ENCODE results near the gene DMBT1. TPM values are rescaled to one million over a fixed set of nuclear protein-coding genes. Genes with fewer than 3 reads are reported as not detected.
"Not testable (repeated sequence)": the region's sequence is repeated elsewhere in the genome, so short reads cannot be mapped to it uniquely, and the experiment has no call there.

DMBT1 gene
- total RNA-seq, 1 donor from 2014 or later: 43.1 TPM

DNA sequence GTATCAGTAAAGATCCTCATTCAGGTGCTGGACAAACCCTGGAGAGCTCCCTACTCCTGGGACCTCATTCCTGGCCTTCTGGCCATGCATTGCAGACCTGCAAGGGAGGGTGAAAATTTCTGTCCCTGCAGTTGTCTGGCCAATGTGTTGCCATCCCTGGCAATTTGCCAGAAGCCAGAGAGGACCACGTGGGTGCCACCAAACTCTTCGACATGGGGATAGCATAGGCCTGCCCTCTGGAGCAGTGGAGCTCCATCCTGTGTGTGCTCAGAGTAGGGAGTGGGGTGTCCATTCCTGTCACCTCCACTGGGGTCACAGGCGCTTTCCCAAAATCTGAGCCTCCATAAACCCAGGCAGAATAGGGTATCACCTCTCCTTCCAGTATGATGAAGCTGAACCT lies 31.2 kb downstream of the DMBT1 start:
- intact Hi-C loops (cut with DNase I): no loop called here
- H3K27ac ChIP-seq: no peak overlapping the region
- H3K9me3 ChIP-seq: no peaks in the 10 kb centered on the region
- no peak overlapping the region for H3K4me3 ChIP-seq
- DNase-seq (no peak), ATAC-seq (no peak)
- H3K27me3 ChIP-seq (ENCODE audit: low read depth): no peaks in the 10 kb centered on the region
- H3K4me1 ChIP-seq: no peaks in the 10 kb centered on the region
- H3K36me3 ChIP-seq: no peaks in the 10 kb centered on the region
- TF ChIP-seq, protein P1, sequence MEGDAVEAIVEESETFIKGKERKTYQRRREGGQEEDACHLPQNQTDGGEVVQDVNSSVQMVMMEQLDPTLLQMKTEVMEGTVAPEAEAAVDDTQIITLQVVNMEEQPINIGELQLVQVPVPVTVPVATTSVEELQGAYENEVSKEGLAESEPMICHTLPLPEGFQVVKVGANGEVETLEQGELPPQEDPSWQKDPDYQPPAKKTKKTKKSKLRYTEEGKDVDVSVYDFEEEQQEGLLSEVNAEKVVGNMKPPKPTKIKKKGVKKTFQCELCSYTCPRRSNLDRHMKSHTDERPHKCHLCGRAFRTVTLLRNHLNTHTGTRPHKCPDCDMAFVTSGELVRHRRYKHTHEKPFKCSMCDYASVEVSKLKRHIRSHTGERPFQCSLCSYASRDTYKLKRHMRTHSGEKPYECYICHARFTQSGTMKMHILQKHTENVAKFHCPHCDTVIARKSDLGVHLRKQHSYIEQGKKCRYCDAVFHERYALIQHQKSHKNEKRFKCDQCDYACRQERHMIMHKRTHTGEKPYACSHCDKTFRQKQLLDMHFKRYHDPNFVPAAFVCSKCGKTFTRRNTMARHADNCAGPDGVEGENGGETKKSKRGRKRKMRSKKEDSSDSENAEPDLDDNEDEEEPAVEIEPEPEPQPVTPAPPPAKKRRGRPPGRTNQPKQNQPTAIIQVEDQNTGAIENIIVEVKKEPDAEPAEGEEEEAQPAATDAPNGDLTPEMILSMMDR (IDR thresholded peaks at IDR 0.05): no peak

DNA sequence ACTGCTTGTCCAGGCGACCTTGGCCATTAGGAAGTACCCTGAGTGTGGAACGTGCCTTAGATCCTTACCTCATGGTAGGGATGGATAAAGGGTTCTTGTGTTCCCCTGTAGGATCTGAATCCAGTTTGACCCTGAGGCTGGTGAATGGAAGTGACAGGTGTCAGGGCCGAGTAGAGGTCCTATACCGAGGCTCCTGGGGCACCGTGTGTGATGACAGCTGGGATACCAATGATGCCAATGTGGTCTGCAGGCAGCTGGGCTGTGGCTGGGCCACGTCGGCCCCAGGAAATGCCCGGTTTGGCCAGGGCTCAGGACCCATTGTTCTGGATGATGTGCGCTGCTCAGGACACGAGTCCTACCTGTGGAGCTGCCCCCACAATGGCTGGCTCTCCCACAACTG lies 31.6 kb downstream of the DMBT1 start:
- TF ChIP-seq, protein P1 (IDR thresholded peaks at IDR 0.05): no peak
- no peaks in the 10 kb centered on the region for H3K4me1 ChIP-seq
- H3K36me3 ChIP-seq: no peaks in the 10 kb centered on the region
- H3K27ac ChIP-seq: no peak overlapping the region
- intact Hi-C loops (cut with DNase I): no loop called here
- no peaks in the 10 kb centered on the region for H3K9me3 ChIP-seq
- DNase-seq (no peak), ATAC-seq (no peak)
- H3K27me3 ChIP-seq (ENCODE audit: low read depth): no peaks in the 10 kb centered on the region
- H3K4me3 ChIP-seq: no peak overlapping the region

DNA sequence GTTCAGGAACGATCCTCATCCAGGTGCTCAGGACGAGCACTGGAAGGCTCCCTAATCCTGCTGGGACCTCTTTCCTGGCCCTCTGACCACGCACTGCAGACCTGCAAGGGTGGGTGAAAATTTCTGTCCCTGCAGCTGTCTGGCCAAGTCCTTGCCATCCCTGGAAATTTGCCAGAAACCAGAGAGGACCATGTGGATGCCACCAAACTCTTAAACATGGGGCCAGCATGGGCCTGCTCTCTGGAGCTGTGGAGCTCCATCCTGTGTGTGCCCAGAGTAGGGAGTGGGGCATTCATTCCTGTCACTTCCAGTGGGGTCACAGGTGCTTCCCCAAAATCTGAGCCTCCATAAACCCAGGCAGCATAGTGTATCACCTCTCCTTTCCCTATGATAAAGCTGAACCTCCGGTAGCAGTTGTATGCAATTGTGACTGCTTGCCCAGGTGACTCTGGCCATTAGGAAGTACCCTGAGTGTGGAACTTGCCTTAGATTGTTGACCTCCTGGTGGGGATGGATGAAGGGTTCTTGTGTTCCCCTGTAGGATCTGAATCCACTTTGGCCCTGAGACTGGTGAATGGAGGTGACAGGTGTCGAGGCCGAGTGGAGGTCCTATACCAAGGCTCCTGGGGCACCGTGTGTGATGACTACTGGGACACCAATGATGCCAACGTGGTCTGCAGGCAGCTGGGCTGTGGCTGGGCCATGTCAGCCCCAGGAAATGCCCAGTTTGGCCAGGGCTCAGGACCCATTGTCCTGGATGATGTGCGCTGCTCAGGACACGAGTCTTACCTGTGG lies 57.1 kb downstream of the DMBT1 start:
- H3K36me3 ChIP-seq: no peaks in the 10 kb centered on the region
- H3K27ac ChIP-seq: no peak overlapping the region
- no peak overlapping the region for H3K4me3 ChIP-seq
- ATAC-seq: no peak
- no peaks in the 10 kb centered on the region for H3K9me3 ChIP-seq
- no peaks in the 10 kb centered on the region for H3K4me1 ChIP-seq
- no peak for DNase-seq
- intact Hi-C loops (cut with DNase I): no loop called here
- H3K27me3 ChIP-seq (ENCODE audit: low read depth): no peaks in the 10 kb centered on the region
- TF ChIP-seq, protein P1 (IDR thresholded peaks at IDR 0.05): no peak

DNA sequence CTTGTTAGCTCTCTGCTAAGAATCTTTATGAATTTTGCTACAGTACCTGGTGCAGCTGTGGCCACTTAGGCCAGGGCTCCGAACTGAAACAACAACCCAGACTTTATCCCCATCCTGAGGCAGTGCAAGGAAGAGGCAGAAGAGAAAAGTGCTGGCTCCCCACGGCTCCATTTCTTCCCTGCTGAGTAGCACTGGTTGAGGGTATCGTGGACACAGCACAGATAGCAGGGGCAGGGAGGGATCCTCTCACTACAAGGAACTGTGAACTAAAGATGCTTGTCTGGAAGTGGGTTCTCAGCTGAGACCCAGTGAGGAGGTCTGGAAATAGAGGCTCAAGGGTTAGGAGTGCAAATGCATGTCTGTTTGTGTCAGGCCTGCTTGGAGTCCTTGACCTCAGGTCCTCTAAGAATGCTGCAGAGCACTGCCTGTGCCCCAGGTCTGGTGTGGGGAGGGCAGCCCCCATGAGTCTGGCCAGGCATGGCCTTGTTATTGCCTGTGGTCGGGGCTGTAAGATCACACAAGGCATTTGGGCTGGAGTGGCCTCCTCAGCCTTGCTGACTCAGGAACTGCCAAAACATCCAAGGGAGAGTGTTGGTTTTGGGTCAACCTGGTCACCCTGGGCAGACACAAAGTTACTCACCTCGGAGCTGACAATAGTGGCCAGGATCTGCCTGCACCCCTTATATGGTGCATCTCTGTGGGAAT lies 58.1 kb downstream of the DMBT1 start:
- H3K27ac ChIP-seq: no peak overlapping the region

DNA sequence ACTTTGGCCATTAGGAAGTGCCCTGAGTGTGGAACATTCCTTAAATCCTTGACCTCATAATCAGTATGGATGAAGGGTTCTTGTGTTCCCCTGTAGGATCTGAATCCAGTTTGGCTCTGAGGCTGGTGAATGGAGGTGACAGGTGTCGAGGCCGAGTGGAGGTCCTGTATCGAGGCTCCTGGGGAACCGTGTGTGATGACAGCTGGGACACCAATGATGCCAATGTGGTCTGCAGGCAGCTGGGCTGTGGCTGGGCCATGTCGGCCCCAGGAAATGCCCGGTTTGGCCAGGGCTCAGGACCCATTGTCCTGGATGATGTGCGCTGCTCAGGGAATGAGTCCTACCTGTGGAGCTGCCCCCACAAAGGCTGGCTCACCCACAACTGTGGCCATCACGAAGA lies 60.4 kb downstream of the DMBT1 start:
- H3K9me3 ChIP-seq; H3K4me1 ChIP-seq; H3K27me3 ChIP-seq (ENCODE audit: low read depth); ATAC-seq; H3K27ac ChIP-seq; intact Hi-C loops (cut with DNase I); DNase-seq; H3K36me3 ChIP-seq; H3K4me3 ChIP-seq: not testable (repeated sequence)

More for the DNA sequence above, 58.1 kb downstream of the DMBT1 start:
- TF ChIP-seq, protein P1 (IDR thresholded peaks at IDR 0.05): no peak
- intact Hi-C loops (cut with DNase I): no loop called here
- H3K9me3 ChIP-seq: no peaks in the 10 kb centered on the region
- no peaks in the 10 kb centered on the region for H3K36me3 ChIP-seq
- no peak overlapping the region for H3K4me3 ChIP-seq
- ATAC-seq (peak in 1 of 2 donors; percentile 31), DNase-seq (no peak)
- no peaks in the 10 kb centered on the region for H3K27me3 ChIP-seq (ENCODE audit: low read depth)
- H3K4me1 ChIP-seq: no peaks in the 10 kb centered on the region

DNA sequence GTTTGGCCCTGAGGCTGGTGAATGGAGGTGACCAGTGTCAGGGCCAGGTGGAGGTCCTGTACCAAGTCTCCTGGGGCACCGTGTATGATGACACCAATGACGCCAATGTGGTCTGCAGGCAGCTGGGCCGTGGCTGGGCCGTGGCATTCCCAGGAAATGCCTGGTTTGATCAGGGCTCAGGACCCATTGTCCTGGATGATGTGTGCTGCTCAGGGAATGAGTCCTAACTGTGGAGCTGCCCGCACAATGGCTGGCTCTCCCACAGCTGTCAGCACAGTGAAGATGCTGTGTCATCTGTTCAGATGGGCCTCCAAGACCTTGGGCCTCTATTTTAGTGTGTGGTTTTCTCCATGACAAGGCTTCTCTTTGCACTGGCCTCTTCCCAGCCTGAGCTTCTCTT lies 64.0 kb downstream of the DMBT1 start:
- no peaks in the 10 kb centered on the region for H3K27me3 ChIP-seq (ENCODE audit: low read depth)
- TF ChIP-seq, protein P1 (IDR thresholded peaks at IDR 0.05): no peak
- H3K36me3 ChIP-seq: no peaks in the 10 kb centered on the region
- intact Hi-C loops (cut with DNase I): no loop called here
- H3K9me3 ChIP-seq: no peaks in the 10 kb centered on the region
- H3K4me1 ChIP-seq: no peaks in the 10 kb centered on the region
- ATAC-seq (peak in 1 of 2 donors; percentile 13), DNase-seq (no peak)
- H3K27ac ChIP-seq: no peak overlapping the region
- H3K4me3 ChIP-seq: no peak overlapping the region

All from lower lobe of right lung (tissue), 2 donors.